GM11168 (cell line): ENCODE data around the gene ZNF787.

ENCODE experiments used
- in situ Hi-C: fragments of 300-500 bp; cut with MboI; formaldehyde crosslinking; loops from one replicate; pipeline ENCODE4 v1.12.0; 2022; ENCODE audit warnings: low sequenced_read_pairs; ENCODE audit not compliant: unreplicated experiment

The ZNF787 gene

GRCh38 chr19:56053596-56053995 is 67.5 kb downstream of the ZNF787 start:
- in situ Hi-C loops = no loop called here
